OCI-M2 (cell line): ENCODE data around the gene AMT.
A peak's percentile ranks its signal among the peaks of the same experiment; 100 is the strongest.

Experiments
- DNase-seq: peaks from one replicate; lab custom pipeline; 2025; ENCODE audit not compliant: unreplicated experiment; lab: John Stamatoyannopoulos, UW

AMT gene, protein sequence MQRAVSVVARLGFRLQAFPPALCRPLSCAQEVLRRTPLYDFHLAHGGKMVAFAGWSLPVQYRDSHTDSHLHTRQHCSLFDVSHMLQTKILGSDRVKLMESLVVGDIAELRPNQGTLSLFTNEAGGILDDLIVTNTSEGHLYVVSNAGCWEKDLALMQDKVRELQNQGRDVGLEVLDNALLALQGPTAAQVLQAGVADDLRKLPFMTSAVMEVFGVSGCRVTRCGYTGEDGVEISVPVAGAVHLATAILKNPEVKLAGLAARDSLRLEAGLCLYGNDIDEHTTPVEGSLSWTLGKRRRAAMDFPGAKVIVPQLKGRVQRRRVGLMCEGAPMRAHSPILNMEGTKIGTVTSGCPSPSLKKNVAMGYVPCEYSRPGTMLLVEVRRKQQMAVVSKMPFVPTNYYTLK

GRCh38 chr3:49422379-49423248 lies at the start of gene AMT:
Gene AMT, minus strand, starts transcription at chr3:49422473. Its CDS starts 23 bp downstream, at chr3:49422450.
- no peak for DNase-seq

- DNase-seq, result no peak
These were observed 48.6 kb upstream of the AMT start for GRCh38 chr3:49470714-49471420.

- DNase-seq, result peak; percentile 49
These were observed 47.9 kb upstream of the AMT start, which contains the start of gene DAG1 for GRCh38 chr3:49469936-49470713. Gene DAG1, plus strand, starts transcription at chr3:49470267. Its CDS starts 40,268 bp downstream, at chr3:49510535.

GRCh38 chr3:49469037-49469935 lies 47.0 kb upstream of the AMT start:
- no peak for DNase-seq

DNA sequence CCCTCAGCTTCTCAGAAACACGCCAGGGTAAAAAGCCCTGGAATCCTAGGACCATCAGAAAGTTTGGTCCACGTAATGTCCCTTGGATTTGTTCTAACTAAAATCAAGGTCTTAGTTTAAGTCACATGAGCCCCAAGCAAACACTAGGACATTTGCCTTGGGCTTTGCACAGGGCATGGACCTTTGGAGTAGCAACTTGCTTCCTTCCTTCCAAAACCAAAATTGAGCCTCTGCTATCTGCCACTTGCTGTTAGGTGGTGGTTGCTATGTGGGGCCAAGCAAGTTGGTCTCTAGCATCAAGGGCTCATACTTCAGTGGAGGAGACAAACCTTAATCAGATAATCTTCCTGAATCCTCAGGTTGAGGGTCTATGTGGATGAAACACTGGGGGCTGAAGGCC lies 43.8 kb upstream of the AMT start:
- DNase-seq, result no peak

DNA sequence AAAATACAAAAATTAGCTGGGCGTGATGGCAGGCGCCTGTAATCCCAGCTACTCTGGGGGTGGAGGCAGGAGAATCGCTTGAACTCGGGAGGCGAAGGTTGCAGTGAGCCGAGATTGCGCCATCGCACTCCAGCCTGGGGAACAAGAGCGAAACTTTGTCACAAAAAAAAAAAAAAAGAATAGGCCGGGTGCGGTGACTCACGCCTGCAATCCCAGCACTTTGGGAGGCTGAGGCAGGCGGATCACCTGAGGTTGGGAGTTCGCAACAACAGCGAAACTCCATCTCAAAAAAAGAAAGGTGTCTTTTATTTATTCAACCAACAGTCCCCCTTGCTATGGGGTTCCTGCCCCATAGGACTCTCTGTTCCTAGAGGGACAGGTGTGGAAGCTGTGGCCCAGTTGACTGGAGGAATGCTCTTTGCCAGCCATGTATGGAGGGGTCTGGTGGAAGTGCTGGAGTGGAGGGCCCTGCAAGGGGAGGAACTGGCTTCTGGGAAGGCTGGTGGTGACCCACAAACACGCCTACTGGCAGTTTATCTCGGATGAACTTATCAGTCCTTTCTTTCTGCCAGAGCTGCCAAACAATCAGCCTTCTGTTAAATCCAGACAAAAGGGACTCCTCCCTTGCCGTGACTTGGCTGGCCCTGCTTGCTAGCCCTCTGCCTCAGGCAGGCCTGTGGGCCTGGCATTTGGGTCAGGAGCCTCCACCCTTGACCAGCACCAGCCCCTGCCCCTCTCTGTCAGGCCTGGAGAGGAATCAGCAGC lies 43.2 kb upstream of the AMT start:
- peak; percentile 69 for DNase-seq

GRCh38 chr3:49462222-49462621 lies 39.9 kb upstream of the AMT start:
- DNase-seq, result no peak

- no peak for DNase-seq
These were observed 39.3 kb upstream of the AMT start for GRCh38 chr3:49461443-49462171.

DNA sequence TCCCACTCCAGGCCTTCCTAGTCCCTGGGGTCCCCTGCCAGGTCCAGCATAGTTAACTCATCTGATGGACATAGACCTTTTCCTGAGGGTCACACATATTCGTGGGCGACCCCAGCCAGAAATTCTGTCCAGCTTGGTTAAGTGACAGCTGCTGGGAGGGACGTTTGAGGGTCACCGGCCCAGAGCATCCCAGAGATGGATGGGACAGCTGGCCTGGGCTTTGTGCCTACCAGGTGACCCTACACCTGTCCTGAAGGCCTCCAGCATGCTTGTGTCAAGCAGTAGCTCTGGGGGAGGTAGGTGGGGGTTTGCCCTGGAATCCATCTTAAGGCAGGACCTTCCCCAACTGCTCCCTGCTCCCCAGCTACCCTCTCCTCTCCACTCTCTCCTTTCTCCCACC lies 38.7 kb upstream of the AMT start:
- DNase-seq, result no peak

- DNase-seq, result no peak
These were observed 38.1 kb upstream of the AMT start for GRCh38 chr3:49460188-49460890.

DNA sequence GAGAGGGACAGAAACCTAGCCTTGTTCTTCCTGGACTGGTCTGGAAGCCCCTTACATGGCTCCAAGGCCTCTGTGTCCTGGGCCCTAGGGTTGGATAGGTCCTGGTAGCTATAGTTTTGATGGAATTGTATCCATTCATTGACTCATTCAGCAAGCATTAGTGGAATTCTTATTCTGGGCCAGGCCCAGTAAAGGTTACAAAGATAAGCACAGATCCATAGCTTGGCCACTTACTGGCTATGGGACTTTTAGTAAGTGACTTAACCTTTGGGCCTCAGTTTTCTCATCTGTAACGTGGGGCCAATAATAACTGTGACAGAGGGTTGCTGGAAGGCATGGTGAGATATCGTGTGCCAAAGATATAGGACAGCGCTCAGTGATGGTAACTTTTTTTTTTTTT lies 34.2 kb upstream of the AMT start:
- no peak for DNase-seq

GRCh38 chr3:49454898-49455681 lies 32.8 kb upstream of the AMT start:
- no peak for DNase-seq

GRCh38 chr3:49454458-49454857 lies 32.2 kb upstream of the AMT start:
- DNase-seq, result no peak

DNA sequence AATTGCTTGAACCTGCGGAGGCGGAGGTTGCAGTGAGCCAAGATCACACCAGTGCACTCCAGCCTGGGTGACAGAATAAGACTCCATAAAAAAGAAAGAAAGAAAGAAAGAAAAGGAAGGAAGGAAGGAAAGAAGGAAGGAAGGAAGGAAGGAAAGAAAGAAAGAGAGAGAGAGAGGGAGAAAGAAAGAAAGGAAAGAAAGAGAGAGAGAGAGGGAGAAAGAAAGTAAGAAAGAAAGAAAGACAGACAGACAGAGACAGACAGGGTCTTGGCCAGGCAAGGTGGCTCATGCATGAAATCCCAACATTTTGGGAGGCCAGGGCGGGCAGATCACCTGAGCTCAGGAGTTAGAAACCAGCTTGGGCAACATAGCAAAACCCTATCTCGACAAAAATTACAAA lies 31.3 kb upstream of the AMT start:
- DNase-seq, result no peak

- DNase-seq, result no peak
These were observed 23.1 kb upstream of the AMT start for GRCh38 chr3:49445391-49445790.

GRCh38 chr3:49434731-49435130 lies 12.5 kb upstream of the AMT start:
- no peak for DNase-seq

- no peak for DNase-seq
These were observed 6.4 kb upstream of the AMT start for GRCh38 chr3:49428752-49429080.
